H9 (cell line): ENCODE results near the gene MLPH. TPM values are rescaled to one million over a fixed set of nuclear protein-coding genes. Genes with fewer than 3 reads are reported as not detected.

Experiments used
- DNase-seq: peaks from one replicate; pipeline ENCODE4 v3.0.0-alpha.2; 2017
- H2AFZ ChIP-seq: one replicate; pipeline ENCODE4 v1.6.1; 2013; ENCODE audit warnings: mild to moderate bottlenecking, low read length, control low read depth, moderate library complexity
- H2AK5ac ChIP-seq: 2 replicates; pipeline ENCODE4 v1.6.1; 2013; ENCODE audit warnings: low read length, control low read depth, mixed read lengths; ENCODE audit not compliant: insufficient read length
- H2BK120ac ChIP-seq: one replicate; pipeline ENCODE4 v1.6.1; 2013; ENCODE audit warnings: low read depth, mild to moderate bottlenecking, low read length, control low read depth, inconsistent platforms; ENCODE audit not compliant: poor library complexity, severe bottlenecking
- H2BK12ac ChIP-seq: 2 replicates; pipeline ENCODE4 v1.6.1; 2013; ENCODE audit warnings: low read length, control low read depth, mixed read lengths, low read depth; ENCODE audit not compliant: insufficient read length
- H2BK15ac ChIP-seq: 2 replicates; pipeline ENCODE4 v1.6.1; 2013; ENCODE audit warnings: low read depth, low read length, control low read depth
- H2BK20ac ChIP-seq: one replicate; pipeline ENCODE4 v1.6.1; 2013; ENCODE audit warnings: low read depth, mild to moderate bottlenecking, low read length, control low read depth, inconsistent platforms; ENCODE audit not compliant: poor library complexity, severe bottlenecking
- H2BK5ac ChIP-seq: 2 replicates; pipeline ENCODE4 v1.6.1; 2013; ENCODE audit warnings: low read length, control low read depth, mixed read lengths; ENCODE audit not compliant: insufficient read length
- H3K14ac ChIP-seq: 2 replicates; pipeline ENCODE4 v1.6.1; 2013; ENCODE audit warnings: low read length, control low read depth; ENCODE audit not compliant: insufficient read depth
- H3K18ac ChIP-seq: 2 replicates; pipeline ENCODE4 v1.6.1; 2013; ENCODE audit warnings: low read depth, mild to moderate bottlenecking, mixed read lengths, low read length, control low read depth; ENCODE audit not compliant: insufficient read length
- H3K23ac ChIP-seq: 2 replicates; pipeline ENCODE4 v1.6.1; 2013; ENCODE audit warnings: low read length, control low read depth, mixed read lengths, low read depth; ENCODE audit not compliant: insufficient read length
- H3K23me2 ChIP-seq: 2 replicates; pipeline ENCODE4 v1.6.1; 2013; ENCODE audit warnings: low read depth, mild to moderate bottlenecking, mixed read lengths, low read length, control low read depth; ENCODE audit not compliant: insufficient read length, poor library complexity, severe bottlenecking
- H3K27ac ChIP-seq: 2 replicates; pipeline ENCODE4 v1.5.1; 2013; ENCODE audit warnings: low read length, control low read depth, mixed read lengths, low read depth; ENCODE audit not compliant: insufficient read length
- H3K27me3 ChIP-seq: 2 replicates; pipeline ENCODE4 v1.6.1; 2013; ENCODE audit warnings: low read length, control low read depth, inconsistent platforms; ENCODE audit not compliant: insufficient read depth
- H3K4ac ChIP-seq: 2 replicates; pipeline ENCODE4 v1.6.1; 2013; ENCODE audit warnings: low read depth, mild to moderate bottlenecking, control low read depth, inconsistent platforms, low read length, moderate library complexity
- H3K4me1 ChIP-seq: 2 replicates; pipeline ENCODE4 v1.6.1; 2013; ENCODE audit warnings: low read length, control low read depth, inconsistent platforms; ENCODE audit not compliant: insufficient read depth
- H3K4me2 ChIP-seq: 2 replicates; pipeline ENCODE4 v1.6.1; 2013; ENCODE audit warnings: low read length, control low read depth, mixed read lengths; ENCODE audit not compliant: insufficient read length, insufficient read depth
- H3K56ac ChIP-seq: 2 replicates; pipeline ENCODE4 v1.6.1; 2013; ENCODE audit warnings: low read depth, mild to moderate bottlenecking, mixed read lengths, low read length, control low read depth; ENCODE audit not compliant: insufficient read length
- H3K79me1 ChIP-seq: 2 replicates; pipeline ENCODE4 v1.6.1; 2013; ENCODE audit warnings: low read depth, mild to moderate bottlenecking, moderate library complexity, low read length, control low read depth, inconsistent platforms; ENCODE audit not compliant: insufficient read depth, poor library complexity, severe bottlenecking
- H3K79me2 ChIP-seq: 2 replicates; pipeline ENCODE4 v1.6.1; 2013; ENCODE audit warnings: low read length, control low read depth, inconsistent platforms; ENCODE audit not compliant: insufficient read depth
- H3K9ac ChIP-seq: 2 replicates; pipeline ENCODE4 v1.6.1; 2013; ENCODE audit warnings: low read length, control low read depth, mixed read lengths; ENCODE audit not compliant: insufficient read length; ENCODE audit errors: extremely low read depth
- H3K9me3 ChIP-seq: one replicate; pipeline ENCODE4 v1.6.1; 2013; ENCODE audit warnings: low read depth, low read length, inconsistent platforms; ENCODE audit not compliant: control insufficient read depth
- H3T11ph ChIP-seq: one replicate; pipeline ENCODE4 v1.6.1; 2013; ENCODE audit warnings: mild to moderate bottlenecking, low read length, control low read depth, inconsistent platforms
- H4K20me1 ChIP-seq: one replicate; pipeline ENCODE4 v1.6.1; 2013; ENCODE audit not compliant: control insufficient read depth, insufficient read length, insufficient read depth
- H4K5ac ChIP-seq: 2 replicates; pipeline ENCODE4 v1.6.1; 2013; ENCODE audit warnings: low read depth, mild to moderate bottlenecking, mixed read lengths, low read length, control low read depth; ENCODE audit not compliant: insufficient read length
- H4K8ac ChIP-seq: replicated peaks from 2 replicates; pipeline ENCODE4 v1.6.1; 2013; ENCODE audit warnings: low read length, control low read depth, mixed read lengths, low read depth; ENCODE audit not compliant: insufficient read length
- H4K91ac ChIP-seq: 2 replicates; pipeline ENCODE4 v1.6.1; 2013; ENCODE audit warnings: low read depth, mild to moderate bottlenecking, moderate library complexity, mixed read lengths, low read length, control low read depth; ENCODE audit not compliant: insufficient read length
- H3K27ac Mint-ChIP-seq, 3 experiments: 2 replicates in 2 of 3; 3 replicates in 1 of 3; pipeline ENCODE4 v1.8.0; 2020 to 2021; ENCODE audit warnings: mixed read lengths in 3 of 3, mild to moderate bottlenecking in 1 of 3, moderate library complexity in 1 of 3
- H3K27me3 Mint-ChIP-seq: 2 replicates; pipeline ENCODE4 v1.8.0; 2021; ENCODE audit warnings: low read depth, mild to moderate bottlenecking, moderate library complexity, mixed read lengths
- H3K36me3 Mint-ChIP-seq, 3 experiments: 2 replicates in 2 of 3; 3 replicates in 1 of 3; pipeline ENCODE4 v1.8.0; 2020 to 2021; ENCODE audit warnings: low read depth in 3 of 3, mixed read lengths in 3 of 3; ENCODE audit not compliant: insufficient read depth in 1 of 3
- H3K4me1 Mint-ChIP-seq, 2 experiments: 2 replicates each; pipeline ENCODE4 v1.8.0; 2020; ENCODE audit warnings: mixed read lengths in 2 of 2
- H3K4me3 Mint-ChIP-seq, 2 experiments: 2 replicates in 1 of 2; 3 replicates in 1 of 2; pipeline ENCODE4 v1.8.0; 2020 to 2021; ENCODE audit warnings: mild to moderate bottlenecking in 2 of 2, mixed read lengths in 2 of 2, moderate library complexity in 1 of 2
- H3K9me3 Mint-ChIP-seq, 2 experiments: 2 replicates in 1 of 2; 3 replicates in 1 of 2; pipeline ENCODE4 v1.8.0; 2020; ENCODE audit warnings: mild to moderate bottlenecking in 2 of 2, mixed read lengths in 2 of 2, moderate library complexity in 1 of 2
- CTCF ChIP-seq: fragments of 200-600 bp; sonication (generic); conservative IDR thresholded peaks from 3 replicates; pipeline ENCODE4 v1.8.0; 2021; ENCODE audit warnings: antibody characterized with exemption, mild to moderate bottlenecking
- WGBS: extraction: QIAGEN DNeasy Blood & Tissue Kit; methylation state at CpG from one replicate; pipeline ENCODE4 v1.1.7; 2013; ENCODE audit warnings: missing lambda C conversion rate, low lambda C conversion rate, mixed read lengths; ENCODE audit not compliant: insufficient read length; ENCODE audit errors: extremely low coverage; 5-methylcytosine and 5-hydroxymethylcytosine counted together
- total RNA-seq: library from RNA; stranded (reverse); gene quantifications from 2 replicates; pipeline ENCODE4 v1.2.1, GENCODE V29; 2021

The MLPH gene
- total RNA-seq, 1 experiment from 2014 or later, result 3.4 TPM

GRCh38 chr2:237546040-237546875, 59.2 kb downstream of the MLPH start:
- H3K27ac ChIP-seq, result no peak overlapping the region
- H3K23me2 ChIP-seq, result no peaks in the 10 kb centered on the region
- no peaks in the 10 kb centered on the region; the same call in 1 of the 2 replicates for H3K4me1 ChIP-seq
- Mint-ChIP-seq H3K27ac (peak overlapping the region in 1 of 3 experiments; percentile 60; a peak in 1 of 7 replicates), H3K36me3 (no peaks in the 10 kb centered on the region; a peak in 1 of 7 replicates), H3K9me3 (peaks cover 0 to 3% of the 10 kb centered on the region in 2 experiments; a peak in 1 of 5 replicates), H3K27me3 (no peaks in the 10 kb centered on the region; the same call in 1 of the 2 replicates), H3K4me1 (peaks cover 2% of the 10 kb centered on the region in 2 experiments; a peak in 2 of 4 replicates), H3K4me3 (no peak overlapping the region)
- no peak overlapping the region for H2BK12ac ChIP-seq
- H3K14ac ChIP-seq, result no peak overlapping the region
- no peak overlapping the region for H2BK20ac ChIP-seq
- H3K18ac ChIP-seq, result no peak overlapping the region
- H3K4ac ChIP-seq, result no peak overlapping the region
- H3K4me2 ChIP-seq, result no peak overlapping the region
- H3K27me3 ChIP-seq, result no peaks in the 10 kb centered on the region
- no peak overlapping the region for H3K56ac ChIP-seq
- H2AK5ac ChIP-seq, result no peak overlapping the region
- no peak overlapping the region for H2AFZ ChIP-seq
- no peak overlapping the region for H3K23ac ChIP-seq
- H4K8ac ChIP-seq, result no peak overlapping the region
- no peak overlapping the region for H3K9ac ChIP-seq
- no peak overlapping the region for H2BK120ac ChIP-seq
- no peak overlapping the region for H2BK15ac ChIP-seq
- no peak overlapping the region for H2BK5ac ChIP-seq
- no peak overlapping the region for H4K91ac ChIP-seq
- no peak overlapping the region for H4K5ac ChIP-seq
- no peaks in the 10 kb centered on the region for H3K9me3 ChIP-seq
- H4K20me1 ChIP-seq, result no peaks in the 10 kb centered on the region
- TF ChIP-seq CTCF, result no peak
- no peaks in the 10 kb centered on the region for H3K79me1 ChIP-seq
- DNase-seq, result no peak
- no peak overlapping the region for H3T11ph ChIP-seq
- WGBS, result no CpG with 5 or more reads among the region's 8 CpGs
- no peaks in the 10 kb centered on the region for H3K79me2 ChIP-seq
